Upper lobe of left lung (tissue), 6 donors: Measurements from ENCODE around the gene CCN2. TPM values are rescaled to one million over a fixed set of nuclear protein-coding genes. Genes with fewer than 3 reads are reported as not detected.

ENCODE experiments used
- ATAC-seq, 2 donors: fragments of 200-7000 bp; cut with Tn5 transposase; one replicate each; pipeline ENCODE4 v1.9.1; 2022; ENCODE audit warnings: mild to moderate bottlenecking in 2 of 2, moderate library complexity in 2 of 2; ENCODE audit not compliant: low FRiP score in 2 of 2
- DNase-seq, 2 donors: peaks; one replicate each; pipeline ENCODE4 v3.0.0-alpha.2; 2019 to 2020
- H3K27ac ChIP-seq, 4 donors: fragments of 200-600 bp; sonication (generic); one replicate each; pipeline ENCODE4 v1.5.1; 2016 to 2019
- H3K27me3 ChIP-seq, 4 donors: fragments of 200-600 bp; sonication (generic); one replicate each; pipeline ENCODE4 v1.5.1; 2017 to 2019
- H3K36me3 ChIP-seq, 4 donors: fragments of 200-600 bp; sonication (generic); one replicate each; pipeline ENCODE4 v1.5.1; 2016 to 2019
- H3K4me1 ChIP-seq, 4 donors: fragments of 200-600 bp; sonication (generic); one replicate each; pipeline ENCODE4 v1.5.1; 2018 to 2019
- H3K4me3 ChIP-seq, 4 donors: fragments of 200-600 bp; sonication (generic); one replicate each; pipeline ENCODE4 v1.5.1; 2017 to 2019; ENCODE audit warnings: mild to moderate bottlenecking in 2 of 4, moderate library complexity in 1 of 4
- H3K9me3 ChIP-seq, 4 donors: fragments of 200-600 bp; sonication (generic); one replicate each; pipeline ENCODE4 v1.5.1; 2018 to 2019
- CTCF ChIP-seq, 6 experiments: fragments of 450-650 bp in 4 of 6; fragments of 200-600 bp in 2 of 6; sonication (generic) in 2 of 6; IDR thresholded peaks; one replicate each; pipeline ENCODE4 v1.5.1; 2016 to 2019; ENCODE audit warnings: antibody characterized with exemption in 6 of 6
- EP300 ChIP-seq, 4 donors: sonication (generic); formaldehyde crosslinking; IDR thresholded peaks; one replicate each; pipeline ENCODE4 v1.5.1; 2017; ENCODE audit warnings: antibody characterized with exemption in 4 of 4, control low read depth in 2 of 4
- POLR2A ChIP-seq, 4 donors: fragments of 450-650 bp; IDR thresholded peaks; one replicate each; pipeline ENCODE4 v1.5.1; 2016 to 2017; ENCODE audit warnings: antibody characterized with exemption in 4 of 4, mild to moderate bottlenecking in 2 of 4
- POLR2AphosphoS5 ChIP-seq, 2 donors: sonication (generic); formaldehyde crosslinking; IDR thresholded peaks; one replicate each; pipeline ENCODE4 v1.5.1; 2017; ENCODE audit warnings: antibody characterized with exemption in 2 of 2
- WGBS, 2 donors: methylation state at CpG; one replicate each; pipeline ENCODE4 v1.1.5; 2017 to 2018; 5-methylcytosine and 5-hydroxymethylcytosine counted together
- total RNA-seq, 6 donors: library from RNA; depleted of rRNA in 4 of 6; stranded (reverse); fragments of >200 nt in 4 of 6; gene quantifications; one replicate each; pipeline versions ENCODE4 v1.1.0 to v1.2.1, GENCODE V29; 2016 to 2021
- donor health status: DM: no; HTN: no; CAD: no; lungs with moderate emphysema.
- donor health status: DM: no; HTN: yes; CAD: no; lungs with severe emphysema.

Gene CCN2
- total RNA-seq, 6 donors from 2014 or later, result 96.4 to 320 (median 210) TPM

- ATAC-seq (peak in 1 of 2 donors; percentile 76), DNase-seq (no peak)
- Histone ChIP-seq H3K4me3 (no peak overlapping the region), H3K9me3 (peaks cover 0 to 7% (median 3%) of the 10 kb centered on the region in 4 donors), H3K27ac (no peak overlapping the region), H3K4me1 (no peaks in the 10 kb centered on the region), H3K36me3 (no peaks in the 10 kb centered on the region), H3K27me3 (no peaks in the 10 kb centered on the region)
- peak in 5 of 6 experiments; percentile 19 to 51 (median 46) for TF ChIP-seq CTCF (IDR thresholded peaks at IDR 0.05)
- no peak for TF ChIP-seq POLR2AphosphoS5 (IDR thresholded peaks at IDR 0.05)
- no peak for TF ChIP-seq EP300 (IDR thresholded peaks at IDR 0.05)
- TF ChIP-seq POLR2A (IDR thresholded peaks at IDR 0.05), result no peak
- WGBS, 2 donors, result 19 to 33% methylated on average over 4 of the region's 4 CpGs
These were observed 26.2 kb downstream of the CCN2 start for GRCh38 chr6:131924881-131925474.

GRCh38 chr6:131923356-131923755, 27.8 kb downstream of the CCN2 start:
- ATAC-seq, result peak; percentile 57 to 69
- 10 to 13% methylated on average over 2 of the region's 2 CpGs for WGBS, 2 donors
- H3K36me3 ChIP-seq, result no peaks in the 10 kb centered on the region
- H3K4me1 ChIP-seq, result no peaks in the 10 kb centered on the region
- no peaks in the 10 kb centered on the region for H3K27me3 ChIP-seq
- peaks cover 0 to 7% (median 3%) of the 10 kb centered on the region in 4 donors for H3K9me3 ChIP-seq
- no peak overlapping the region for H3K4me3 ChIP-seq
- no peak overlapping the region for H3K27ac ChIP-seq
- no peak for TF ChIP-seq POLR2A (IDR thresholded peaks at IDR 0.05)
- TF ChIP-seq CTCF (IDR thresholded peaks at IDR 0.05), result peak; percentile 42 to 73 (median 52)
- peak in 1 of 2 donors; percentile 57 for DNase-seq

GRCh38 chr6:131920656-131921055, 30.5 kb downstream of the CCN2 start:
- ATAC-seq, result no peak

GRCh38 chr6:131918650-131919355, 32.4 kb downstream of the CCN2 start:
- peaks cover 0 to 6% (median 2%) of the 10 kb centered on the region in 4 donors for H3K9me3 ChIP-seq
- no peaks in the 10 kb centered on the region for H3K4me1 ChIP-seq
- DNase-seq (peak in 1 of 2 donors; percentile 37), ATAC-seq (peak in 1 of 2 donors; percentile 46)
- H3K27me3 ChIP-seq, result no peaks in the 10 kb centered on the region
- TF ChIP-seq POLR2AphosphoS5 (IDR thresholded peaks at IDR 0.05) (no peak), POLR2A (IDR thresholded peaks at IDR 0.05) (no peak), EP300 (IDR thresholded peaks at IDR 0.05) (no peak), CTCF (IDR thresholded peaks at IDR 0.05) (no peak)
- H3K4me3 ChIP-seq, result no peak overlapping the region
- H3K36me3 ChIP-seq, result no peaks in the 10 kb centered on the region
- WGBS, 2 donors, result 76 to 86% methylated on average over 6 to 9 of the region's 9 CpGs
- H3K27ac ChIP-seq, result no peak overlapping the region

More at GRCh38 chr6:131920656-131921055, 30.5 kb downstream of the CCN2 start:
- H3K27ac ChIP-seq, result no peak overlapping the region
- H3K4me1 ChIP-seq, result no peaks in the 10 kb centered on the region
- 70 to 84% methylated on average over 3 of the region's 3 CpGs for WGBS, 2 donors
- no peak overlapping the region for H3K4me3 ChIP-seq
- no peaks in the 10 kb centered on the region for H3K27me3 ChIP-seq
- H3K36me3 ChIP-seq, result no peaks in the 10 kb centered on the region
- no peak for DNase-seq
- TF ChIP-seq POLR2A (IDR thresholded peaks at IDR 0.05), result no peak
- H3K9me3 ChIP-seq, result peaks cover 0 to 7% (median 3%) of the 10 kb centered on the region in 4 donors

GRCh38 chr6:131917763-131918649, 33.2 kb downstream of the CCN2 start:
- Histone ChIP-seq H3K4me1 (no peaks in the 10 kb centered on the region), H3K9me3 (no peaks in the 10 kb centered on the region), H3K27me3 (no peaks in the 10 kb centered on the region), H3K27ac (no peak overlapping the region), H3K4me3 (no peak overlapping the region), H3K36me3 (no peaks in the 10 kb centered on the region)
- DNase-seq (no peak), ATAC-seq (no peak)
- 72 to 76% methylated on average over 6 of the region's 6 CpGs for WGBS, 2 donors
- TF ChIP-seq EP300 (IDR thresholded peaks at IDR 0.05), result no peak
- TF ChIP-seq POLR2AphosphoS5 (IDR thresholded peaks at IDR 0.05), result no peak
- TF ChIP-seq CTCF (IDR thresholded peaks at IDR 0.05), result no peak
- no peak for TF ChIP-seq POLR2A (IDR thresholded peaks at IDR 0.05)
